A549 (cell line): Measurements from ENCODE around the gene PTPRD.

Experiments used
- POLR2A ChIP-seq: IDR thresholded peaks from 2 replicates; pipeline ENCODE4 v1.6.1; 2012; ENCODE audit warnings: mild to moderate bottlenecking, low read length
- RAD21 ChIP-seq, 2 experiments: fragments of >200 bp in 1 of 2; sonication (Bioruptor Twin) in 1 of 2; formaldehyde crosslinking in 1 of 2; IDR thresholded peaks in 1 of 2; conservative IDR thresholded peaks in 1 of 2; 2 replicates in 1 of 2; 3 replicates in 1 of 2; pipeline ENCODE4 v1.6.1; 2012 to 2018; ENCODE audit warnings: inconsistent platforms in 1 of 2
- ZNF302 ChIP-seq: fragments of 250-450 bp; sonication (Bioruptor Pico); IDR thresholded peaks from 2 replicates; pipeline ENCODE4 v1.9.0; 2021; ENCODE audit warnings: inconsistent platforms, mild to moderate bottlenecking, moderate library complexity

DNA sequence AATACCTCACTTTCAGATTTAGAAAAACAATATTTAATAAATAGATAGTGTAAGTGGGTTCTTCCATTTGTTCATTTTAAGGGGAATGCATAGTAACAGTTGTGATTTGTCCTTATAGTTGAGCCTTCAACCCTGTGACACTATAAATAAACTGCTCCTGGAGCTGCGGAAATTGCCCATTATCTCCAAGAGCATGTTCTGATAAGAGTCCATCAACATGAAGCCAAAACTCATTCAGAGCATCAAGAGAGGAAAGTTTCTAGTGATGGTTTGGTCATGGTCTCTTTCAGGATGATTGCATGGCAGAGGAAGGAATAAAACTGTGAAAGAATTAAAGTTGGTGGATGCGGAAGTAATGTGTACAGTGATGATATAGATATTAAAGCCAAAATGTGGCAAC is 2041.2 kb downstream of the PTPRD start:
- TF ChIP-seq RAD21 (conservative IDR thresholded peaks at IDR 0.05 in 1 of 2, IDR thresholded peaks at IDR 0.05 in 1 of 2) (no peak), ZNF302 (no peak), POLR2A (no peak)
